ENCODE results near the gene IPCEF1.
"Not testable (repeated sequence)": the region's sequence is repeated elsewhere in the genome, so short reads cannot be mapped to it uniquely, and the experiment has no call there.

Gene IPCEF1

DNA sequence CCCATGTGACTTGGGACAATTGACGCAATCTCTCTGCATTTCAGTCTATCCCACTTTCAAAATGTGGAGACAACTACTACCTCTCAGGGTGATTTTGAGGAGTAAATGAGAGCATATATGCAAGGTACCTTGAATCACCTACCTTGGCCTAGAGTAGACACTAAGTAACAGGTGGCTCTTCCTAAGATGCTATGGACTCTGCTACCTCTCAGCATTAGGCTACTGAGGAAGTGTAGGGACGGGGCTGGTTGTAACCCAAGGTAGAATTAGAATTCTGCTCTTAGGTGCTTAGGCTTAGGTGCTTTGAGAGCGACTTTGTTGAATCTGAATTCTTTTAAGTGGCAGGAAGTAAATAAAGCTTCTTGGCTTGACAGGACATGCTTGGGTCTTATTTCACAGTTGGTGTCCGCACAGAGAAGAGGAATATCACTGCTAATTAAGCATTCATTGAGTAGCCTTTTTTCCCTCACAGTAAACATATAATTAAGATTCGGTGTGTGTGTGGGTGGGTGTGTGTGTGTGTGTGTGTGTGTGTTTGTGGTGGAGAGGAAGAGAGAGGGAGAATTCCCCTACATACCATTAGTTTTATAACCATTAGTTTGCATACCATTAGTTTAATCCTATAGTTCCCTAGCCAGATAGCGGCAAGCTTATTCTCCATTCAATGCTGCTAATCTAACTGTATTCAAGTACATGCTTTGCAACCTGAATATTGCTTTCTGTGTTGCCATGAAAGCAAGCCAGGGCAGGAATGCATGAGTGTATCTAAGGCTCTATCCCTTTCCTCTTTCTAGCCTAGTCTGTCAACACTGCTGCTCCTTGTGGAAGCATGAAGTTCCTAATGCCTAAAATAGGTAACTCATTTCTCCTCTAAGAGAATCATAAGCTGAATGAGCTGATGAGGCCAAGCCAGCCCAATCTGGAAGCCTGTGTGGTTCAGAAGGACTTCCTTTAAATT, 112.5 kb downstream of the IPCEF1 start:
- Histone ChIP-seq H3K4me1 (ENCODE audit: control insufficient read depth, insufficient read depth, low read length) (peaks cover 42% of the 10 kb centered on the region), H3K9me3 (ENCODE audit: control insufficient read depth, insufficient read depth, low read length) (no peaks in the 10 kb centered on the region), H3K27ac (ENCODE audit: low read depth, low read length) (no peak overlapping the region), H3K9ac (ENCODE audit: low read depth, low read length) (no peak overlapping the region), H3K36me3 (ENCODE audit: control insufficient read depth, insufficient read depth, low read length) (no peaks in the 10 kb centered on the region), H3K4me3 (ENCODE audit: low read depth, low read length) (no peak overlapping the region), H3K27me3 (ENCODE audit: control insufficient read depth, insufficient read depth, low read length) (no peaks in the 10 kb centered on the region)

DNA sequence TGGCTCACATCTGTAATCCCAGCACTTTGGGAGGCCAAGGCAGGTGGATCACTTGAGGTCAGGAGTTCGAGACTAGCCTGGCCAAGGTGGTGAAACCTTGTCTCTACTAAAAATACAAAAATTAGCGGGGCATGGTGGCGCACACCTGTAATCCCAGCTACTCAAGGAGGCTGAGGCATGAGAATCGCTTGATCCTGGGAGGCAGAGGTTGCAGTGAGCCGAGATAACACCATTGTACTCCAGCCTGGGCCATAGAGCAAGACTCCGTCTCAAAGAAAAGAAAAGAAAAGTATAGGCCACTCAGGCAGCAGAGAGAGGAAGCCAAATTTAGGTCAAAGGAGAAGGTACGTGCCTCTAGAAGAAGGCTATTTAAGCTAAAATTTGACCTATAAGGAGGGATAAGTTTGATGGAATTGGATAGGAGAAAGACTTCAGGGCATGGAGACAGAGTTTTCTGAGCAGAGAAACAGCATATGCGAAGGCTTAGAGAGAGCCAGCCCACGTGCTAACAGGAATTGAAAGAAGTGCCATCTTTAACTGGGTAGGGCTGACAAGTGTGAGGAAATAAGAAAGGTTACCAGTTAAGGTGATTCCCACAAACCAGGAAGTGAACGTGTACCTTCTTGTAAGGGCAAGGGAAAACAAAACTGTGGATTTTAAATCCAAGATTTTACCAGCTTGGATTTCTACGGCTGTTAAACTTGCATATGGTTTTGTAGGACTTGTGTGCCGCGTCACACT, 113.8 kb downstream of the IPCEF1 start:
- no peaks in the 10 kb centered on the region for H3K9me3 ChIP-seq (ENCODE audit: control insufficient read depth, insufficient read depth, low read length)
- H3K4me1 ChIP-seq (ENCODE audit: control insufficient read depth, insufficient read depth, low read length), result peaks cover 32% of the 10 kb centered on the region
- H3K4me3 ChIP-seq (ENCODE audit: low read depth, low read length), result no peak overlapping the region
- no peaks in the 10 kb centered on the region for H3K27me3 ChIP-seq (ENCODE audit: control insufficient read depth, insufficient read depth, low read length)
- H3K36me3 ChIP-seq (ENCODE audit: control insufficient read depth, insufficient read depth, low read length), result no peaks in the 10 kb centered on the region
- H3K9ac ChIP-seq (ENCODE audit: low read depth, low read length), result no peak overlapping the region
- no peak overlapping the region for H3K27ac ChIP-seq (ENCODE audit: low read depth, low read length)

DNA sequence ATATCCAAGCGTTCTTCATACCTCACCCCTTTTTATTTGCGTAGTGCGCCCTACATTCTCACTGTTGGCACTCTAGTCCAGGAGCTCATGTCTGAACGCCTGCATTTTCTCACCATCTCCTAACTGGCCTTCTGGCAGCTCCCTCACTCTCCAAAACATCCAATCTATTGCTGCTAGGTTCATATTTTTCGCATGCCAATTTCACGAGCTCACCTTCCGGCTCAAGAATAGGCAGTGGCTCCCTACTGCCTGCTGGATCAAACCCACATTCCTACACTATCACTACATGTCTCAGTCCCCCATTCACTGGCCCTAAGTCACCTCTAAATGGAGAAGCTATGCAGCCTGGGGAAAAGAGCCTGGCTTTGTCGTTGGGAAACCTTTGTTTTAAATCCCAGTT, 115.0 kb downstream of the IPCEF1 start:
- no peak overlapping the region for H3K27ac ChIP-seq (ENCODE audit: low read depth, low read length)
- H3K4me3 ChIP-seq (ENCODE audit: low read depth, low read length), result no peak overlapping the region
- H3K9me3 ChIP-seq (ENCODE audit: control insufficient read depth, insufficient read depth, low read length), result no peaks in the 10 kb centered on the region
- no peak overlapping the region for H3K9ac ChIP-seq (ENCODE audit: low read depth, low read length)
- peaks cover 20% of the 10 kb centered on the region for H3K4me1 ChIP-seq (ENCODE audit: control insufficient read depth, insufficient read depth, low read length)
- no peaks in the 10 kb centered on the region for H3K36me3 ChIP-seq (ENCODE audit: control insufficient read depth, insufficient read depth, low read length)
- H3K27me3 ChIP-seq (ENCODE audit: control insufficient read depth, insufficient read depth, low read length), result no peaks in the 10 kb centered on the region

DNA sequence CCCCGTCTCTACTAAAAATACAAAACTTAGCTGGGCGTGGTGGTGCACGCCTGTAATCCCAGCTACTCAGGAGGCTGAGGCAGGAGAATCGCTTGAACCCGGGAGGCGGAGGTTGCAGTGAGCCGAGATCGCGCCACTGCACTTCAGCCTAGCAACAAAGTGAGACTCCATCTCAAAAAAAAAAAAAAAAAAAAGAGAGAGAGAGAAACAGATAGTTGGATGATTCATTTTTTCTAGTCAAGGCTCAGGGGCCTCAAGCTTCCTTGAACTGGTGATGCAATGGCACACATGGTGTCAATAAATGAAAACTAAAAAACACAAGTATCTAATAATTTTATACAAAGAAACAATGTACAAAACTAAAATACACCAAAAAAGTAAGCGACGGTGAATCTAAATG, 115.5 kb downstream of the IPCEF1 start:
- H3K27ac ChIP-seq (ENCODE audit: low read depth, low read length); H3K9ac ChIP-seq (ENCODE audit: low read depth, low read length); H3K36me3 ChIP-seq (ENCODE audit: control insufficient read depth, insufficient read depth, low read length); H3K4me3 ChIP-seq (ENCODE audit: low read depth, low read length); H3K27me3 ChIP-seq (ENCODE audit: control insufficient read depth, insufficient read depth, low read length); H3K9me3 ChIP-seq (ENCODE audit: control insufficient read depth, insufficient read depth, low read length): not testable (repeated sequence)
- peaks cover 15% of the 10 kb centered on the region for H3K4me1 ChIP-seq (ENCODE audit: control insufficient read depth, insufficient read depth, low read length)

DNA sequence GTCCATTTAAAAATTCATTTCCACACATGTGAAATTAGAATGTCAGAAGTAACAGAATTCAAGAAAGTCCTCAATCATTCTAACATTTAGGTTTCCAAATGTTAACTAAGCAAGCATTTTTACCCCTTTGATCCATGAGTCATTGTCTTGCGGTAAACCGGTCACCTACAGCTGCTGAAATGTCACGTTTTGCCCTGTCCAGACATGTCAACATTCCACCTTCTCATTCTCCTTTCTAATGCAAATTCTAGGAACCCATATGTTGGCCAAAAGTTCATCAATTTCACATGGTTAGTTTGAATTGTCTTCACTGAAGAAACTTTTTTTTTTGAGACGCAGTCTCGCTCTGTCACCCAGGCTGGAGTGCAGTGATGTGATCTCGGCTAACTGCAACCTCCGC, 117.2 kb downstream of the IPCEF1 start:
- no peaks in the 10 kb centered on the region for H3K27me3 ChIP-seq (ENCODE audit: control insufficient read depth, insufficient read depth, low read length)
- no peak overlapping the region for H3K9ac ChIP-seq (ENCODE audit: low read depth, low read length)
- no peaks in the 10 kb centered on the region for H3K36me3 ChIP-seq (ENCODE audit: control insufficient read depth, insufficient read depth, low read length)
- H3K27ac ChIP-seq (ENCODE audit: low read depth, low read length), result no peak overlapping the region
- peaks cover 9% of the 10 kb centered on the region; the same call in 1 of the 2 replicates for H3K4me1 ChIP-seq (ENCODE audit: control insufficient read depth, insufficient read depth, low read length)
- no peaks in the 10 kb centered on the region for H3K9me3 ChIP-seq (ENCODE audit: control insufficient read depth, insufficient read depth, low read length)
- H3K4me3 ChIP-seq (ENCODE audit: low read depth, low read length), result no peak overlapping the region

DNA sequence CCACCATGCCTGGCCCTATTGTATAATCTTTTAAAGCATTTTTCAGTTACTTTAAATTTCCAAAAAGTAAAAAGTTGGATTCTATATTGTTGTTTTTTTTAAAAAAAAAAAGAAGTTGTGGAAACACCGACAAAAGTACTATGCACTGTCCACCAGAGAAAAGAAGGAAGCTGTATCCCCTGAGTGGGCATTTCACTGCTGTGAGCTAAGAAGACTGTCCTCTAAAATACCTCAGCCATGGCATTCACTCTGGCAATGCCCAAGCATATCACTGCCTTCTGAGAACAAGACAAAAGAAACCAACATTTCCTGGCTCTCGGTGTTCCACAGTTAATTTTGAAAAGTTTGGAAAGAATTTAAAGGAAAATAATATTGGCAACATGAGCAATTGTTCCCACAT, 117.8 kb downstream of the IPCEF1 start:
- Histone ChIP-seq H3K36me3 (ENCODE audit: control insufficient read depth, insufficient read depth, low read length) (no peaks in the 10 kb centered on the region), H3K4me1 (ENCODE audit: control insufficient read depth, insufficient read depth, low read length) (peaks cover 3% of the 10 kb centered on the region; the same call in 1 of the 2 replicates), H3K27me3 (ENCODE audit: control insufficient read depth, insufficient read depth, low read length) (no peaks in the 10 kb centered on the region), H3K27ac (ENCODE audit: low read depth, low read length) (no peak overlapping the region), H3K9ac (ENCODE audit: low read depth, low read length) (no peak overlapping the region), H3K4me3 (ENCODE audit: low read depth, low read length) (no peak overlapping the region), H3K9me3 (ENCODE audit: control insufficient read depth, insufficient read depth, low read length) (no peaks in the 10 kb centered on the region)

DNA sequence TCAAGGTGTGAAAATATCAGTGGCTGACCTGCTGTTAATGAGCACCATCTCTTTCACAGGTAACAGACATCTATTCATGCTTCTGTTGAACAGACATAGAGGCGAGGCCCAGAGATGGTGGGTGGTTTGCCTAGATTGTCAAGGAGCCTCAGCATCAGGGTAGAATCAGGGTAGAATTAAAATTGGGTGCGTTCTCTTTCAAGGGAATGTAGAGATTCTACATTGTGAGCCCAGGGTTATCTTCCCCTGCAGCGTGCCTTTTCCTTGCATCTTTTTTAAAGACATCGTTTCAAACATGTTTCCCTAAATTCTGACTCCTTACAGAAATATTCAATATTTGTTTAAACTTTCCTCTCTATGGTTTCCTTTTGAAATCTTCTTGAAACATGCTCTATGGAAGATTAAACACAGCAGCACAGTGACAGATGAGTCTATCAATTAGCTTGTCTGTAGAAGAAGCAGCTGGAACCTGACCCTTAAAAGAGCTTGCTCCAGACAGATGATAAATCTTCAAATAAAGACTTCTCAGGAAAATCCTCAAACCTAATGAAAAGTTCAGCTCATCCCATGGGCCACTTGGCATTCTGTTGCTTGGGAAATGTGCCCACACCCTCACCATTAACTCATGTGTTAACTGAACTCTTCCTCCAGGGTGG, 119.8 kb downstream of the IPCEF1 start:
- H3K27ac ChIP-seq (ENCODE audit: low read depth, low read length), result no peak overlapping the region
- H3K4me3 ChIP-seq (ENCODE audit: low read depth, low read length), result no peak overlapping the region
- H3K9ac ChIP-seq (ENCODE audit: low read depth, low read length), result no peak overlapping the region
- no peaks in the 10 kb centered on the region for H3K9me3 ChIP-seq (ENCODE audit: control insufficient read depth, insufficient read depth, low read length)
- no peaks in the 10 kb centered on the region for H3K36me3 ChIP-seq (ENCODE audit: control insufficient read depth, insufficient read depth, low read length)
- no peaks in the 10 kb centered on the region for H3K4me1 ChIP-seq (ENCODE audit: control insufficient read depth, insufficient read depth, low read length)
- no peaks in the 10 kb centered on the region for H3K27me3 ChIP-seq (ENCODE audit: control insufficient read depth, insufficient read depth, low read length)

DNA sequence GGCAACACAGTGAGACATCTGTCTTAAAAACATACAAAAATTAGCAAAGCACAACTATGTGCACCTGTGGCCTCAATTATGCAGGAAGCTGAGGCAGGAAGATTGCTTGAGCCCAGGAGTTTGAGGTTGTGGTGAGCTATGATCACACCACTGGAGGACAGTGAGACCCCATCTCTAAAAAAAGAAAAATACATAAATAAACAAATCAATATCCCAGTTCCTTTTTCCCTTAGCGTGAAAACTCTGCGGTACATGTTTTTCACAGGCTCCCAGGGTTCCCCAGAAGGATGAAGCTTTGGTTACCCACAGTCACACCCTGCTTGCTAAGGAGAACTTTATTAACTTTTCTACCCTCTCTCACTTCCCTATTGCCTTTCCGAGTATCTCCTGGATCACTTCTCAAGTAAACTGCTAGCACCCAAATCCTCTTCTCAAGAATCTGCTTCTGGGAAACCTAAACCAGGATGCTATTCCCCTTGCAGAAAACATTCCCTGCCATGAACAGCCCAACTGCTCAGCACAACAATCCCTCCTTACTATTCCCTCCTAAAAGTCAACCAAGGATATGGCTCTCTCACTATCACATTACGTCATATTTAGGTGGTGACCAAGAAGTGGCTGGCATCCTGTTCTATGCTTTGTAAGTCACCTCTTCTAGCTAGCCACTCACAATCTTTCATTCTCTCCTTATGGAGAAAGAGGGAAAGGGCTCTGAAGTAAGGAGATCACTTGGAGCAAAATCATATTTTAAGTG, 122.4 kb downstream of the IPCEF1 start:
- Histone ChIP-seq H3K9me3 (ENCODE audit: control insufficient read depth, insufficient read depth, low read length) (no peaks in the 10 kb centered on the region), H3K4me1 (ENCODE audit: control insufficient read depth, insufficient read depth, low read length) (no peaks in the 10 kb centered on the region), H3K9ac (ENCODE audit: low read depth, low read length) (no peak overlapping the region), H3K27ac (ENCODE audit: low read depth, low read length) (no peak overlapping the region), H3K36me3 (ENCODE audit: control insufficient read depth, insufficient read depth, low read length) (no peaks in the 10 kb centered on the region), H3K4me3 (ENCODE audit: low read depth, low read length) (no peak overlapping the region), H3K27me3 (ENCODE audit: control insufficient read depth, insufficient read depth, low read length) (no peaks in the 10 kb centered on the region)

DNA sequence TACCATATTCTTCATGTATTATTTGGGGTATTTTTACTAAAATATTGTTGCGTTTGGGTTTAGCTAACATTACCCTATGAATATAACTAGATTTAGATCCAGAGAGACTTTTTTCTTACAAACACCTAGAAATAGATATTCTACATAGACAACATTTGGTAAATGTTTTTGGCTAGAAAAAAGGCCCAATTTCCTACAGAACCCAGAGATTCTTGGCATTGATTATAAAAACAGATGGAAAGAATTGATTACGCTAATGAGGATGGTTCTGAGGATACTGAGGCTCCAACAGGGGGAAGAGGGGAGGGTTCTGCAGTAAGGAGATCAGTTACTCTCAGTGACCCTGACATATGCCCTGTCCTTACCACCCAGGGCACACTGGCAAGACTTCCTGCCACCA, 123.2 kb downstream of the IPCEF1 start:
- no peak overlapping the region for H3K9ac ChIP-seq (ENCODE audit: low read depth, low read length)
- H3K4me1 ChIP-seq (ENCODE audit: control insufficient read depth, insufficient read depth, low read length), result no peaks in the 10 kb centered on the region
- no peak overlapping the region for H3K27ac ChIP-seq (ENCODE audit: low read depth, low read length)

DNA sequence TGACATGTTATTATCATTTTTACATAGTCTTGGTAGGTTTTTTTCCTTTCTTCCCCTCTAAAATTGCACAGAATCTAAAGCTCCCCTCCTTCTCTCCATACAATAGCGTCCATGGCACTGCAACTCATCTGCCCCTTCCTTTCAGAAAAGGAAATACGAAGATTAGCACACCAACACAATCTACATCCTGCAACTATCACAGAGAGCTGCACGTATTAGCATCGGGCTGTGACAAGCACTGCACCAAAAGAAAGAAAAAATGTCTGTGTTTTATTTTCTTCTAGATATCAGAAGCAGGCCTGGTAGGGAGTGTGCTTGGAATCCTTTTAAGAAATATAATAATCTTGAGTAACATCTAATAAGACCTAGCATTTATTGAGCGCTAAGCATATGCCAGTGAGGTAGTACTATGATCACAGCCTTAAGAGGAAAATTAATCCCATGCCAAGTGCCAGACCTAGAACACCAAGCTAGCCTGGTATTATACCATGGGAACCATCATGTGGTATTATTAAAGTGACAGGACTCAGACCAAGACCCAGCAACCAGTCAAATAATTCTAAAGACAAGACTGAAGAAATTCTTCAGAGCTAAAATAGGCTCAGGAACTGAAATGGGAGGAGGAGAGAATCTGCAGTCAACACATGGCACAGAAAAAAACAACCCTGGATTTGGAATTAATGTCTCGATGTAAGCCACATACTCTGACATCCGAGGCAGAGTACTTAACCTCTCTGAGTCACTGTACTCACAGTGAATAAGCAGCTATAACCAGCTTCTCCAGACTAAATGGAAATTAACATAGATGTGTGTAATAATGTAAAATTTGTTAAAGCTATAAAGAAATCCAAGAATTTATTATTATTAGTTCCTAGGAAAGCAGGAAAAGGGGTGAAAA, 124.3 kb downstream of the IPCEF1 start:
- no peak overlapping the region for H3K4me3 ChIP-seq (ENCODE audit: low read depth, low read length)
- no peaks in the 10 kb centered on the region for H3K9me3 ChIP-seq (ENCODE audit: control insufficient read depth, insufficient read depth, low read length)
- no peaks in the 10 kb centered on the region for H3K4me1 ChIP-seq (ENCODE audit: control insufficient read depth, insufficient read depth, low read length)
- H3K9ac ChIP-seq (ENCODE audit: low read depth, low read length), result no peak overlapping the region
- no peak overlapping the region for H3K27ac ChIP-seq (ENCODE audit: low read depth, low read length)
- H3K36me3 ChIP-seq (ENCODE audit: control insufficient read depth, insufficient read depth, low read length), result no peaks in the 10 kb centered on the region
- no peaks in the 10 kb centered on the region for H3K27me3 ChIP-seq (ENCODE audit: control insufficient read depth, insufficient read depth, low read length)

More for the DNA sequence above, 123.2 kb downstream of the IPCEF1 start:
- Histone ChIP-seq H3K27me3 (ENCODE audit: control insufficient read depth, insufficient read depth, low read length) (no peaks in the 10 kb centered on the region), H3K9me3 (ENCODE audit: control insufficient read depth, insufficient read depth, low read length) (no peaks in the 10 kb centered on the region), H3K4me3 (ENCODE audit: low read depth, low read length) (no peak overlapping the region), H3K36me3 (ENCODE audit: control insufficient read depth, insufficient read depth, low read length) (no peaks in the 10 kb centered on the region)

Measured in HUES48 (cell line).